Measurements from ENCODE around the gene SLC33A1.
"Not testable (repeated sequence)": the region's sequence is repeated elsewhere in the genome, so short reads cannot be mapped to it uniquely, and the experiment has no call there.

SLC33A1 gene

DNA sequence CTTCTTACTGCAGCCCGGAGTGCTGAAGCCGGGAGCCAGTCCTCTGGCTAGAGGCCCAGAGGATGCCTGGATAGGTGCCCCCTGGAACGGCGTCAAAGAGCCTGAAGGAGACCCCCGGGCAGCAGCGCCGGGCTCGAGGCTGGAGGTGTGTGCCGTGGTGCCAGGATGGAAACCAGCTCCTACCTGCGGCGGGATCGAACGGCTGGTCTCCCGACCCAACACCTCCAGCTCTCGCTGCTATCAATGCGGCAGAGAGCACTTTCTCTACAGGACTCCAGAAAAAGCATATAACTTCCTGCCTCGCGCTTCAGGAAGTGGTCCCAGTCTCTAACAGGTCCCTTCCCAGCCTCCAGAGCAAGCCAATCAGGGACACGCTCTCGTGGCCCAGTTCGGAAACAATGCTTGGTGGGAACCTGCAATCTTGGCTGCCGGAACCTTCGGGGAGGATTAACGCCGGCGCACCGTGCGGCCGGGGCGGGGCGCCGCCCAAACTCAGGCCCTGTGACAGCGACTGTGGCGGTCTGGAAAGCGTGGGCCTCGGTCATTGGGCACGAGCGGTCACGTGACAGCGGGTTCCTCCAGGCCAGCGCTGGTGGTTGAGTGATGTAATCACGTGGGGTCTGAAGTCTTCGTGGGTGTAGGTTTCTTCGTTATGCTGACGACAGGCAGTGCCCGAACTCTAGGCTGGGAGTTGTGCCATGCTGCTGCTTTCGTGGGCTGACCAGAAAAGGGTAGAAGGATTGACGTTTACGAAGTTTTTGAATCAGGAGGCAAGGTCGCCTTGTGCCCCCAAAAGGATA lies at the start of gene SLC33A1:
Gene SLC33A1, minus strand, starts transcription at position 287 of the 800 bp plus-strand sequence. CDS start 430 bp downstream, outside the sequence.
- peak; percentile 98 for DNase-seq (ENCODE audit: low read depth, low spot score)

- no peak for DNase-seq (ENCODE audit: low read depth, low spot score)
Observed at GRCh38 chr3:155895379-155895900, 41.2 kb upstream of the SLC33A1 start.

DNA sequence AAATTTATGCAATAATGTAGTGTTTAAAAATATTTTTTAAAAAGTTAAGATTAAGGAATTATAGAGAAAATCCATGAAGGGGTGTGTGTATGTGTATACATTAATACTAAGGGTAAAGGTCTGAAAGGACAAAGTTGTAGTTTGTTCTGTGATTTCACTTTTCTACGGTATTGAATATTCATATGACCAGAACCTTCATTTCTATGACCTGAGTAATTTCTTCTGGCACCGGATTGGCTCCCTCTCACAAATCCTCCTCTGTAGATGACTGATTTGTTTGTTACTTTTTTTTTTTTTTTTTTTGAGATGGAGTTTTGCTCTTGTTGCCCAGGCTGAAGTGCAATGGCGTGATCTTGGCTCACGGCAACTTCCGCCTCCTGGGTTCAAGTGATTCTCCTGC lies 37.1 kb upstream of the SLC33A1 start:
- no peak for DNase-seq (ENCODE audit: low read depth, low spot score)

DNA sequence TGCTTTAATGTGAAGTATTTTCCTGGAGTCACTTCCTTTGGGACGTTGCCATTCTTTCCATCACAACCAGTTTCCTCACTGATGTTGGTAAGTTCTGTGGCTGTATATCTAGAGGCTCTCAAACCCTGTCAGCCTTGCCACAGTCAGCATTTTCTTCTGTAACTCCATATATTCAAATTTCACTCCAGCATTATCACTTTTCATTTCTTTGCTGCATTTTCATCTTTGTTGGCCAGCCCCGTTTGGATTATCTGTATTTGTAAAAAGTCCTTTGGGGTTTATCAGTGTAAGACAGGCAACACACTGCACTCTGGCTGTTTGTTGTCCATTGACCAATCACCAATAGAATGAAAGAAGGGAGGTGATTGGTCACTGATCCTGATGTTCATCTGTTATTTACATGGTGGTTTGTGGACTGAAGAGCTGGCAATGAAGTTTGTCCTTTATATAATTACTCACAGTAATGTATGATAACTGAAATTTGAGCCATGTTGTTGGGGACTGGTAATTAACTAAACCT lies 36.5 kb upstream of the SLC33A1 start:
- no peak for DNase-seq (ENCODE audit: low read depth, low spot score)

DNA sequence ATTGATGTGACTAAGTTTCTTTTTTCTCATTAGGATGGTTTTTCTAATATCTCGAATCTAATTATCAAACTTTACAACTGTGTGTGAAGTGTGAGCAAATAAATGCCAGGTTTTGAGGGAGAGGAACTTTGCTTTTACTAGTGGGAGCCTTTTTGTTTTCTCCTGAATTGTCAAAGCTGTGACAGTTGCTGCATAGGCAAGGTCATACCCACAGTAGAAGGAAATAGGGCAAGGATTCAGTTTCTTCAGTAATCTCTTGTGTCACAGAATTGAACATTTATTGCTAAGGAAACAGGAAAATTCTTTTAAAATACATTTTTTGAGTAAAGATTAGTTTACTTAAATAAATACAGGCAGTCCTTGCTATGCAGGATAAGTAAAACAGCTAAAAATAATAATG lies 35.7 kb upstream of the SLC33A1 start:
- no peak for DNase-seq (ENCODE audit: low read depth, low spot score)

DNA sequence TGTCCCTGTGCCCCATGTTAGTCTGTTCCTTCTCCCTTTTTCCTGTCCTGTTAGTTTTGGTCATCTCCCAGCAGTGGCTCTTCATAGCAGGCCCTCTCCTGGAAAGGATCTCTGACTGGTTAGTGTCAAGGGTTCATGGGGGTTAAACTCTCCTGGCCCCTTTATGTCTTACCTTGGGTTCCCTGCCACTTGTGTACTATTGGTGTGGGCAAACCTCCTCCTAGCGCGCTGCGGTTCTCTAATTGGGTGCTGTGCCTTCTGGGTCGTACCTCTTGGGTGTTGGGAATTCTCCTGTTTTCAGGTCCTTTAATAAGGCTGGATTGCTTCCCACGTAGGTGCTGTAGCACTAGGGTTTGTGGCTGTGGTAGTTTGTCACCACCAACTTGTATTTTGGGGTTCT lies 35.0 kb upstream of the SLC33A1 start:
- no peak for DNase-seq (ENCODE audit: low read depth, low spot score)

GRCh38 chr3:155886915-155887314 lies 32.7 kb upstream of the SLC33A1 start:
- DNase-seq (ENCODE audit: low read depth, low spot score), result no peak

- not testable (repeated sequence) for DNase-seq (ENCODE audit: low read depth, low spot score)
Observed at GRCh38 chr3:155886348-155886747, 32.1 kb upstream of the SLC33A1 start.

DNA sequence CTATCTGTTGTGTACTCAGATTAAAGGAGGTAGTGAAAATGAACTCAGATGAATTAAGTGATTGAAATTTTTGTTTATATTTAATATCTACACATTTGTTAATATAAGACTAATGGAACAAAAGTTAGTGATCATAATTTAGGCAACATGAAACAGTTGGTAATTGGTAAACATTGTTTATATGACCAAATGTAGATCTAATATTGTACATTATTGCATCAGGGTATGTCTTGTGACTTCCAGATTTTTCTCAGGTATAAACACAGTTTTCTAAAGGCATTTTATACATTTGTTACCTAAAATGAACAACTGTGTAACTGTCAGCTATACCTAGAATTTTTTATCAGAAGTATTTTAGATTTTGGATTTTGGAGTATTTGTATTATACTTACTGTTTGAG lies 31.1 kb upstream of the SLC33A1 start:
- no peak for DNase-seq (ENCODE audit: low read depth, low spot score)

DNA sequence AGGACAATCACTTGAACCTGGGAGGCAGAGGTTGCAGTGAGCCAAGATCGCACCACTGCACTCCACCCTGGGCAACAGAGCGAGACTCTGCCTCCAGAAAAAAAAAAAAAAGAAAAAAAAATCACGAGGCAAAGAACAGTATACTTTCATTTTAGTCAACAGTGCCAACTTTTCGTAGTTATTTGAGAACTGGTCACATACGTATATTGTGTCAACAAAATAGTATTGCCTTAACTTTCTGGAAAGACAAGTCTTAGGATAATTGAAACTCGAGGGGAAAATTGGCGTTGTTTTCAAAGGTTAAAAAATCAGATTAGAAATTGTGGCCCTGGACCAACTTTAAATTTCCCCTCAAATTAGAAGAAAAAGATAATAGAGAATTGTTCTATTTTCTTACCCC lies 30.1 kb upstream of the SLC33A1 start:
- no peak for DNase-seq (ENCODE audit: low read depth, low spot score)

DNA sequence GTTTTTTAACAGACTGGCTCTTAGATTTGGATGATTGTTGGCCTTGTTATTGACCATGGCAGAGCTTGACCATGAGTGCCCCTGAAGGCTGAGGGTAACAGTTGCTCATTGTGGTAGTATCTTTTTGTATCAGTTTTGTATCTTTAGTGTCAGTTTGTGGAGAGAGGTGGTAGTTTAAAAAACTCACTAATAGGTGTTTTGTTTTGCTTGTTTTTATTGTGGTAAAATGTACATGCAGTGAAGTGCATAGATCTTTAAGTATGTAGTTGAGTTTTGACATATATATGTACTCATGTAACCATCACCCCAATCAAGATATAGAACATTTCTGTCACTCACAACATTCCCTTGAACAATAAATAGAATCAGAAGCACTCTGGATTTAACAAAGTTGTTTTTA lies 26.1 kb upstream of the SLC33A1 start:
- DNase-seq (ENCODE audit: low read depth, low spot score), result no peak

GRCh38 chr3:155876503-155876902 lies 22.3 kb upstream of the SLC33A1 start:
- no peak for DNase-seq (ENCODE audit: low read depth, low spot score)

DNA sequence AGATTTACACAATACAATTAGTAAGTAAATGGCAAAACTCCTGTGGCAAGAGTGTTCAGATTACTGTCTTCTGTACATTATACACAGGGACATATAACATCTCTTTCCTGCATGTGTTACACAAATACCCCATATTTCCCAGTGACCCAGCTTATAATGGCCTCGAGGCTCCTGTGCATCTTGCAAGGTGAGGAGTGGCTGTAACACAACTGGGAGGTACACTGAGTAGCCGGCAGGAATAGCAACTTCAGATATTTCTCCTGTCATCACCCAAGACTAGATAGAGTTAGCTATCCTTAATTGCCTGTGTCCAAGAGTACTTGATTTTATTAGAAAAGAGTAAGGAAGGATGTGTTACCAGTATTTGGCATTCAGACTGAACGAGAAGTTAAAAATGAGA lies 21.8 kb upstream of the SLC33A1 start:
- DNase-seq (ENCODE audit: low read depth, low spot score), result no peak

DNA sequence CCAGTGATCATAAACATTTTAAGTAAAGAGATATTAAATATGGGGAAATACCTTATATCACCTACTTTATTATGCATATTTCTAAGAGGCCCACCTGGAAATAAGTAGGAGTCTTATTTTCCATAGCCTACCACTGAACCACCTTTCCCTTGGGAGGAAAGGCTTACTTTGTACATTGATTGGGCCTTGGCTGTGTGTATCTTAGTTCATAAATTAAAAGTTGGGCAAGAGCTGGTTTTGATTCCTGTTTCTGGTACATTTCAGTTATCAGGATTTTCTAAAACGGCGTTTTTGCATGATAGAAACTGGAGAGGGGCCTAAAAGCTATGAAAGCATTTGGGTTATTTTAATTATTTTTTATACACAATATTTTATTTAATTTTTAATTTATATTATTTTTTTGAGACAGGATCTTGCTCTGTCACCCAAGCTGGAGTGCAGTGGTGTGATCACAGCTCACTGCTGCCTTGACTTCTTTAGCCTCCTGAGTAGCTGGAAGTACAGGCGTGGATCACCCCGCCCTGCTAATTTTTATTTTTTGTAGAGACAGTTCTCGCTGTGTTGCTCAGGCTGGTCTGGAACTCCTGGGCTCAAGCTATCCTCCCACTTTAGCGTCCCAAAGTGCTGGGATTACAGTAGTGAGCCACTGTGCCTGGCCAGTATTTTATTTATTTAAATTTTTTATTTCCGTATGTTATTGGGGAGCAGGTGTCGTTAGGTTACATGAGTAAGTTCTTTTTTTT lies 18.8 kb upstream of the SLC33A1 start:
- DNase-seq (ENCODE audit: low read depth, low spot score), result no peak

DNA sequence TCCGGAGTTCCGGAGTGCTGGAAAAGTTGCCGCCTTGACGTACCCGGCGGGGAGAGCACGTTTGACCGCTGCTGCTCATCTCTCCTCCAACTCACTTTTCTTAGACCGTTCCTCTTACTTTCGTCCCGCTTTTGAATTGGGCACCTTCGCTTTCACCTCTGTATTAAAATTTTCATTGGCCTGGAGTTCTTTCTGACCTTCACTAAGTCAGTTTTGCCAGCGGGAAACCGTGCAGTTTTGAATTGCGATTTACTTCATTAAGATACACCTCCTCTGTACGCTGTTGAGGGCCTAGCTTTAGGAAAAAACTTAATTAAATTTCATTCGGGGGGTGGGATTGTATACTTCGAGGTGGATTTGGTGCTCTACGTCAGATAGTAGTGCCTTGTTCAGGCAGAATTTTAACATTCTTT lies 17.5 kb upstream of the SLC33A1 start:
- DNase-seq (ENCODE audit: low read depth, low spot score), result no peak

DNA sequence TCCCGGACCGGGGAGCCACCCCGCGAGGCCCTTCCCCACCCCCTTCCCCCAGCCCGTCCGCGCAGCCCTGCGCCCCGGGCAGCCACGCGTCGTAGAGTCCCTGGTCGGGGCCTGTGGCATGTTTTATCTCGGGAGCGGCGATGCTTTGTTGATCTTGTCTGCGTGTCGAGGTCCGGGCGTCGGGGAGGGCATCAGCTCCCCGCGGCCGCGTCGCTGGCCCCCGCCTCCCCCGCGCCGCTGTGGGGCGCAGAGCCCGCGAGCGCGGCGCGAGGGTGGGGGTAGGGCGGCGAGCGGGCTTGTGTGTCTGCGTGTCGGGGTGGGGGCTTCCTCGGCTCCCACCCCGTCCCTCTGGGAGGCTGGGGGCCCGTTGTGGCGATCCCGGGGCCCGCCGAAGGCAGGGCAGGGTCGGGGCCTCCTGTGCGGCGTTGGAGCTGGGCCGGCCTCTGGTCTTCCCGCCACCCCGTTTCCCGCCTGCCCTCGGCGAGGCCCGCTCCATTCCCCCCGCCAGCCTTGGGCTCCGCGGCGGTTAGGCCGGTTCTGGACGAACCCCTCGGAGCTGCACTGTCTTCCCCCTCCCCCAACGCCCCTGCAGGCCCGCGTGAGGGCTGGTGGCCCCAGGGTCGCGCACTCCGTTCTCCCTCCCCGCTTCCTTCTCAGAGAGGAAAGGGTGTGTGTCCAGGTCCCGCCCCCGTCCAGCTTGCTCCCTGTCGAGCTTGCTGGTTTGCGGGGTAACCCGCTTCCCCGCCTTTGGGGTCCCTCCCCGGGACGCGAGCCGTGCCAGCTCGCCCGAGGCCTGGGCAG lies 16.9 kb upstream of the SLC33A1 start:
- no peak for DNase-seq (ENCODE audit: low read depth, low spot score)

- peak; percentile 67 for DNase-seq (ENCODE audit: low read depth, low spot score)
Observed at GRCh38 chr3:155870133-155870944, 16.1 kb upstream of the SLC33A1 start, which contains the start of gene GMPS. Gene GMPS, plus strand, starts transcription at chr3:155870650. Its CDS starts 221 bp downstream, at chr3:155870871.

GRCh38 chr3:155869691-155870090 lies 15.5 kb upstream of the SLC33A1 start:
- DNase-seq (ENCODE audit: low read depth, low spot score), result no peak

- no peak for DNase-seq (ENCODE audit: low read depth, low spot score)
Observed at GRCh38 chr3:155863072-155863784, 9.0 kb upstream of the SLC33A1 start.
